Caco-2 (cell line): ENCODE data around the gene CLCF1. TPM values are rescaled to one million over a fixed set of nuclear protein-coding genes. Genes with fewer than 3 reads are reported as not detected.

Experiments
- BruUV-seq: library from RNA; stranded (reverse); fragments of 400-500 nt; replicated peaks from 2 replicates; lab custom pipeline; 2021; lab: Mats Ljungman, UMichigan
- CTCF ChIA-PET: fragments of 300-600 bp; sonication (Branson Sonifier 250); formaldehyde crosslinking; loops from one replicate; lab custom pipeline; 2022; ENCODE audit warnings: antibody characterized with exemption; lab: Charles Lee
- POLR2A ChIA-PET: fragments of 300-600 bp; sonication (Branson Sonifier 250); formaldehyde crosslinking; loops from one replicate; lab custom pipeline; 2022; ENCODE audit warnings: antibody characterized with exemption; lab: Charles Lee
- DNase-seq, 2 experiments: peaks; one replicate each; pipeline versions ENCODE4 v3.0.0 to v3.0.0-alpha.2; 2020 to 2022
- H3K27me3 ChIP-seq: replicated peaks from 2 replicates; pipeline ENCODE4 v1.6.0; 2011; ENCODE audit warnings: low read length; ENCODE audit not compliant: control insufficient read depth, insufficient read depth
- H3K36me3 ChIP-seq: 2 replicates; pipeline ENCODE4 v1.5.1; 2011; ENCODE audit warnings: low read length; ENCODE audit not compliant: control insufficient read depth, insufficient read depth
- H3K4me1 ChIP-seq: fragments of 250-450 bp; sonication (Bioruptor Pico); 2 replicates; pipeline ENCODE4 v1.5.1; 2020; ENCODE audit warnings: mild to moderate bottlenecking
- H3K4me3 ChIP-seq: 2 replicates; pipeline ENCODE4 v1.5.1; 2011; ENCODE audit warnings: low read depth, mild to moderate bottlenecking, control low read depth, low read length
- H3K9me3 ChIP-seq: fragments of 250-450 bp; sonication (Bioruptor Pico); 2 replicates; pipeline ENCODE4 v1.5.1; 2020; ENCODE audit warnings: mild to moderate bottlenecking, moderate library complexity
- H3K27ac Mint-ChIP-seq: one replicate; pipeline ENCODE4 v1.8.0; 2022; ENCODE audit warnings: mixed read lengths; ENCODE audit not compliant: unreplicated experiment
- H3K27me3 Mint-ChIP-seq: one replicate; pipeline ENCODE4 v1.8.0; 2022; ENCODE audit warnings: mixed read lengths; ENCODE audit not compliant: insufficient read depth, unreplicated experiment
- H3K36me3 Mint-ChIP-seq: one replicate; pipeline ENCODE4 v1.8.0; 2022; ENCODE audit warnings: mild to moderate bottlenecking, mixed read lengths; ENCODE audit not compliant: insufficient read depth, unreplicated experiment
- H3K4me1 Mint-ChIP-seq: one replicate; pipeline ENCODE4 v1.8.0; 2022; ENCODE audit warnings: low read depth, mixed read lengths; ENCODE audit not compliant: unreplicated experiment
- H3K4me3 Mint-ChIP-seq: one replicate; pipeline ENCODE4 v1.8.0; 2022; ENCODE audit warnings: mild to moderate bottlenecking, moderate library complexity, mixed read lengths; ENCODE audit not compliant: unreplicated experiment
- H3K9me3 Mint-ChIP-seq: one replicate; pipeline ENCODE4 v1.8.0; 2022; ENCODE audit warnings: mixed read lengths; ENCODE audit not compliant: unreplicated experiment
- intact Hi-C: fragments of 100-400 bp; cut with micrococcal nuclease; formaldehyde crosslinking; loops from one replicate; pipeline ENCODE4 v1.10.0; 2022; ENCODE audit not compliant: unreplicated experiment
- total RNA-seq: library from RNA; stranded (reverse); gene quantifications from 2 replicates; pipeline ENCODE4 v1.2.3, GENCODE V29; 2022
- TF ChIP-seq, protein P1 (sequence below), 2 experiments: fragments of 200-600 bp in 1 of 2; IDR thresholded peaks; 1 replicate in 1 of 2; 2 replicates in 1 of 2; pipeline versions ENCODE4 v1.5.1 to v1.8.0; 2011 to 2022; ENCODE audit warnings: antibody characterized with exemption in 1 of 2, control low read depth in 1 of 2, inconsistent platforms in 1 of 2, low read depth in 1 of 2, low read length in 1 of 2, mild to moderate bottlenecking in 1 of 2, moderate library complexity in 1 of 2; ENCODE audit not compliant: insufficient read depth in 1 of 2, severe bottlenecking in 1 of 2, unreplicated experiment in 1 of 2

CLCF1 gene
- total RNA-seq, 1 experiment from 2014 or later: 4.5 TPM

- no peaks in the 10 kb centered on the region for H3K27me3 Mint-ChIP-seq
- intact Hi-C loops: no loop called here
- Histone ChIP-seq H3K36me3 (no peaks in the 10 kb centered on the region), H3K4me3 (no peak overlapping the region), H3K9me3 (no peaks in the 10 kb centered on the region), H3K4me1 (no peaks in the 10 kb centered on the region), H3K27me3 (no peaks in the 10 kb centered on the region)
- CTCF ChIA-PET: interaction anchor here (0.6 to 17.9 kb wide), 3 partner anchors 14 to 38 kb away, joined by 4 to 775 read pairs (median 5); partner anchors contain the start of gene CLCF1
- no peaks in the 10 kb centered on the region for H3K4me1 Mint-ChIP-seq
- no peak for DNase-seq
- POLR2A ChIA-PET: interaction anchor here (0.6 kb wide), 1 partner anchor 26 kb away, joined by 3 read pairs; the partner anchor contains the start of gene RAD9A
- no peaks in the 10 kb centered on the region for H3K36me3 Mint-ChIP-seq
- H3K9me3 Mint-ChIP-seq: no peaks in the 10 kb centered on the region
- BruUV-seq: no TSS peak
- TF ChIP-seq, protein P1, sequence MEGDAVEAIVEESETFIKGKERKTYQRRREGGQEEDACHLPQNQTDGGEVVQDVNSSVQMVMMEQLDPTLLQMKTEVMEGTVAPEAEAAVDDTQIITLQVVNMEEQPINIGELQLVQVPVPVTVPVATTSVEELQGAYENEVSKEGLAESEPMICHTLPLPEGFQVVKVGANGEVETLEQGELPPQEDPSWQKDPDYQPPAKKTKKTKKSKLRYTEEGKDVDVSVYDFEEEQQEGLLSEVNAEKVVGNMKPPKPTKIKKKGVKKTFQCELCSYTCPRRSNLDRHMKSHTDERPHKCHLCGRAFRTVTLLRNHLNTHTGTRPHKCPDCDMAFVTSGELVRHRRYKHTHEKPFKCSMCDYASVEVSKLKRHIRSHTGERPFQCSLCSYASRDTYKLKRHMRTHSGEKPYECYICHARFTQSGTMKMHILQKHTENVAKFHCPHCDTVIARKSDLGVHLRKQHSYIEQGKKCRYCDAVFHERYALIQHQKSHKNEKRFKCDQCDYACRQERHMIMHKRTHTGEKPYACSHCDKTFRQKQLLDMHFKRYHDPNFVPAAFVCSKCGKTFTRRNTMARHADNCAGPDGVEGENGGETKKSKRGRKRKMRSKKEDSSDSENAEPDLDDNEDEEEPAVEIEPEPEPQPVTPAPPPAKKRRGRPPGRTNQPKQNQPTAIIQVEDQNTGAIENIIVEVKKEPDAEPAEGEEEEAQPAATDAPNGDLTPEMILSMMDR (IDR thresholded peaks at IDR 0.05; ENCODE audit: insufficient read depth in 1 of 2, low read depth in 1 of 2, low read length in 1 of 2, severe bottlenecking in 1 of 2, unreplicated experiment in 1 of 2): no peak
- H3K4me3 Mint-ChIP-seq: no peak overlapping the region
- H3K27ac Mint-ChIP-seq: peak overlapping the region; percentile 13
Measured at GRCh38 chr11:67364783-67365722, 8.3 kb downstream of the CLCF1 start.

DNA sequence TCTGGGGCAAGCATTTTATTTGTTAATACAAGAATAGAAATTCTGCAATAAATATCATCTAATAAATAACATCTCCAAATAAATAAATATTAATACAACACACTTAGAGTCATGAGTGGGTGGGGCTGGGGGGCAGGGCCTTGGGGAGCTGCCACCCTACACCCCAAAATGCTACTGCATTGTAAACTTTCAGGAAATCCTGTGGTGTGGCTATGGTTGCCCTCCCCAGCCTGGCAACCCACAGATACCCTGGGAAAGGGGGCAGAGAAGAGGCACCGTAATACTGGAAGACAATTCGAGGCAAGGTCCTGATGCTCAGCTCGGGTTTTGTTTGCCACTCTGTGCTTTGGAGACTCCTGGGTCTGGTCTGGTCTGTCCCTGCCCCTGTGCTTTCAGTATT lies 9.2 kb downstream of the CLCF1 start:
- intact Hi-C loops: no loop called here
- ChIA-PET CTCF (interaction anchor here (1.5 to 17.9 kb wide), 2 partner anchors 13 to 15 kb away, joined by 5 to 775 read pairs; partner anchors contain the start of gene CLCF1), POLR2A (interaction anchor here (0.6 kb wide), 1 partner anchor 27 kb away, joined by 3 read pairs; the partner anchor contains the start of gene RAD9A)
- H3K4me1 ChIP-seq: no peaks in the 10 kb centered on the region
- no TSS peak for BruUV-seq
- Mint-ChIP-seq H3K27ac (no peak overlapping the region), H3K4me3 (no peak overlapping the region), H3K4me1 (no peaks in the 10 kb centered on the region), H3K9me3 (no peaks in the 10 kb centered on the region), H3K27me3 (no peaks in the 10 kb centered on the region), H3K36me3 (no peaks in the 10 kb centered on the region)
- TF ChIP-seq, protein P1 (IDR thresholded peaks at IDR 0.05; ENCODE audit: insufficient read depth in 1 of 2, low read depth in 1 of 2, low read length in 1 of 2, severe bottlenecking in 1 of 2, unreplicated experiment in 1 of 2): no peak
- H3K27me3 ChIP-seq: no peaks in the 10 kb centered on the region
- H3K4me3 ChIP-seq: no peak overlapping the region
- H3K9me3 ChIP-seq: no peaks in the 10 kb centered on the region
- no peaks in the 10 kb centered on the region for H3K36me3 ChIP-seq
- DNase-seq: no peak

- no peak overlapping the region for H3K27ac Mint-ChIP-seq
- no peaks in the 10 kb centered on the region for H3K9me3 Mint-ChIP-seq
- no peaks in the 10 kb centered on the region for H3K27me3 Mint-ChIP-seq
- Histone ChIP-seq H3K4me3 (no peak overlapping the region), H3K36me3 (no peaks in the 10 kb centered on the region), H3K4me1 (peaks cover 36% of the 10 kb centered on the region), H3K9me3 (no peaks in the 10 kb centered on the region), H3K27me3 (no peaks in the 10 kb centered on the region)
- TF ChIP-seq, protein P1 (IDR thresholded peaks at IDR 0.05; ENCODE audit: insufficient read depth in 1 of 2, low read depth in 1 of 2, low read length in 1 of 2, severe bottlenecking in 1 of 2, unreplicated experiment in 1 of 2): no peak
- peaks cover 14% of the 10 kb centered on the region for H3K4me1 Mint-ChIP-seq
- CTCF ChIA-PET: interaction anchor here (0.8 to 17.9 kb wide), 4 partner anchors 9 to 44 kb away, joined by 3 to 775 read pairs (median 28); partner anchors contain the start of genes CLCF1 and PPP1CA
- no TSS peak for BruUV-seq
- H3K4me3 Mint-ChIP-seq: no peak overlapping the region
- H3K36me3 Mint-ChIP-seq: peaks cover 14% of the 10 kb centered on the region
- DNase-seq: no peak
- POLR2A ChIA-PET: no interaction called here
- intact Hi-C loops: loop anchor here (1.0 kb wide), 2 partner anchors 16 to 24 kb away; no protein-coding TSS in a partner anchor
Measured at GRCh38 chr11:67357831-67358670, 15.3 kb downstream of the CLCF1 start.
